ENCODE data around the gene TNFRSF9. TPM values are rescaled to one million over a fixed set of nuclear protein-coding genes. Genes with fewer than 3 reads are reported as not detected.

TNFRSF9 gene
- total RNA-seq, 1 donor = under 0.01 TPM

- DNase-seq (ENCODE audit: low read depth) = no peak
- H3K4me3 ChIP-seq (ENCODE audit: low read depth, low read length) = no peak overlapping the region
- TF ChIP-seq CTCF (IDR thresholded peaks at IDR 0.05; ENCODE audit: insufficient read depth, low read length) = no peak
Observed at GRCh38 chr1:7905262-7905661, 35.4 kb downstream of the TNFRSF9 start.

GRCh38 chr1:7902478-7903085 is 38.1 kb downstream of the TNFRSF9 start:
- H3K4me3 ChIP-seq (ENCODE audit: low read depth, low read length) = peak overlapping the region; percentile 22
- DNase-seq (ENCODE audit: low read depth) = peak; percentile 82
- peak; percentile 80 for TF ChIP-seq CTCF (IDR thresholded peaks at IDR 0.05; ENCODE audit: insufficient read depth, low read length)

- no peak for TF ChIP-seq CTCF (IDR thresholded peaks at IDR 0.05; ENCODE audit: insufficient read depth, low read length)
- peak; percentile 34 for DNase-seq (ENCODE audit: low read depth)
- H3K4me3 ChIP-seq (ENCODE audit: low read depth, low read length) = no peak overlapping the region
Observed at GRCh38 chr1:7899741-7900140, 40.9 kb downstream of the TNFRSF9 start.

- no peak overlapping the region for H3K4me3 ChIP-seq (ENCODE audit: low read depth, low read length)
- no peak for DNase-seq (ENCODE audit: low read depth)
- TF ChIP-seq CTCF (IDR thresholded peaks at IDR 0.05; ENCODE audit: insufficient read depth, low read length) = no peak
Observed at GRCh38 chr1:7898962-7899361, 41.7 kb downstream of the TNFRSF9 start.

GRCh38 chr1:7896994-7897393 is 43.6 kb downstream of the TNFRSF9 start:
- no peak for TF ChIP-seq CTCF (IDR thresholded peaks at IDR 0.05; ENCODE audit: insufficient read depth, low read length)
- no peak overlapping the region for H3K4me3 ChIP-seq (ENCODE audit: low read depth, low read length)
- no peak for DNase-seq (ENCODE audit: low read depth)

- H3K4me3 ChIP-seq (ENCODE audit: low read depth, low read length) = no peak overlapping the region
- peak; percentile 93 for DNase-seq (ENCODE audit: low read depth)
- TF ChIP-seq CTCF (IDR thresholded peaks at IDR 0.05; ENCODE audit: insufficient read depth, low read length) = no peak
Observed at GRCh38 chr1:7893529-7894180, 47.0 kb downstream of the TNFRSF9 start.
